Measurements from ENCODE around the gene IRF6. TPM values are rescaled to one million over a fixed set of nuclear protein-coding genes. Genes with fewer than 3 reads are reported as not detected.

Gene IRF6
- total and polyA plus RNA-seq, 5 donors from 2014 or later = 0.21 to 1.9 (median 0.86) TPM

DNA sequence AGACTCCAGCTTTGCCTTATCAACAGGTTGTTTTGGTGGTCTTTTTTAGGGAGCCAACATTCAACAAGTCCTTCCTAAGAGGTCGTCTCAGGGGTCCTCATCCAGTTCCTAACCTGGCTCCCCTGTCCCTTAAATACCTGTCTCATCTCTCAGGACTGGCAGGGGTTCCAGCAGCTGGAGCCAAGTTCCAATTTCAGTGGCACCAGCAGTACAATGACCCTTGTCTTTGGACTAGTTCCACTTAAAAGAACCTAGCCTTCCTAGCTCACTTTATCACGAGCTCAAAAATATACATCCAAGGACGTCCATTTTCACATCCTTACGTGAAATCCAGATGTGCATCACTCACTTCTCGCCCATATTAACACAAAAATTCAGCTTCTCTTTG is 68.8 kb downstream of the IRF6 start:
- no peaks in the 10 kb centered on the region for H3K36me3 ChIP-seq (ENCODE audit: control insufficient read depth, insufficient read depth, low read length)
- peaks cover 6% of the 10 kb centered on the region for H3K4me1 ChIP-seq (ENCODE audit: control insufficient read depth, insufficient read depth, low read length, poor library complexity, severe bottlenecking)
- Mint-ChIP-seq H3K9me3 (peaks cover 0 to 3% (median 0%) of the 10 kb centered on the region in 7 donors), H3K27me3 (no peaks in the 10 kb centered on the region), H3K36me3 (no peaks in the 10 kb centered on the region), H3K4me3 (no peak overlapping the region), H3K27ac (no peak overlapping the region), H3K4me1 (peaks cover under 1 to 8% (median 8%) of the 10 kb centered on the region in 4 donors)
- no peaks in the 10 kb centered on the region for H3K9me3 ChIP-seq (ENCODE audit: control insufficient read depth in 2 of 2, low read length in 2 of 2)
- no peaks in the 10 kb centered on the region for H3K27me3 ChIP-seq (ENCODE audit: control insufficient read depth, insufficient read depth, low read length)
- DNase-seq = no peak
- H3K27ac ChIP-seq (ENCODE audit: insufficient read depth, low read length, poor library complexity, severe bottlenecking) = no peak overlapping the region
- H3K4me3 ChIP-seq (ENCODE audit: low read depth, low read length) = no peak overlapping the region
- no peak for ATAC-seq (ENCODE audit: low read depth in 2 of 2)

DNA sequence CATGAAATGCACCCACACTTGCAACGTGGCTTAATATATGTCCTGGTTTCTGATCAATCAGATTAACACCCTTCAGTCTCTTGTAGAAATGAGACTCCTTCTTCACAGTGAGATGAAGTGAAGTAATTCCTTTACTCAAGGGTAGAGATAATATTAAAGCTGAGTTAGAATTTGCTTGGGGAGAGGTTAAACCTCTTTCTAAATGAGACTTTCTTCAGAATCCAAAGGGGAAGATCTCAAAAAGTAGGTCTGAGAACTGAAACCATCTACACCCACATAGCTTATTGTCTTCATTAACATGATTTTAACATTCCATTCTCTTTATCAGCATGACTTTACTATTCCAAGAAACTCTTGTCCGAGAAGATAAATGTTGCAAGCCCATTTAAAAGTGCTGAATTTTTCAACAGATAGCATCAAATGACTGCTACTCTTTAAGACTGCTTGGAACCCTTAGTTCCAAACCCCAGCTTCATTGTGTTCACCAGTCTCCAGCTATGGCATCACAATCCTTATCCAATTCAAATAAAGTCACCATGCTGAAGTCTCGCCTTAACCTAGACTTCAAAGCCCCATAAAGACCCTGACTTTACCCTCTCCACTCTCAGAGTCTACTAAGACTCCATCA is 69.3 kb downstream of the IRF6 start:
- Mint-ChIP-seq H3K36me3 (no peaks in the 10 kb centered on the region), H3K4me1 (peaks cover 0 to 4% (median 3%) of the 10 kb centered on the region in 4 donors), H3K27ac (no peak overlapping the region), H3K9me3 (peaks cover 0 to 3% (median 0%) of the 10 kb centered on the region in 7 donors), H3K4me3 (no peak overlapping the region), H3K27me3 (no peaks in the 10 kb centered on the region)
- H3K36me3 ChIP-seq (ENCODE audit: control insufficient read depth, insufficient read depth, low read length) = no peaks in the 10 kb centered on the region
- no peaks in the 10 kb centered on the region for H3K27me3 ChIP-seq (ENCODE audit: control insufficient read depth, insufficient read depth, low read length)
- DNase-seq (no peak), ATAC-seq (ENCODE audit: low read depth in 2 of 2) (no peak)
- no peaks in the 10 kb centered on the region for H3K9me3 ChIP-seq (ENCODE audit: control insufficient read depth in 2 of 2, low read length in 2 of 2)
- no peak overlapping the region for H3K27ac ChIP-seq (ENCODE audit: insufficient read depth, low read length, poor library complexity, severe bottlenecking)
- no peak overlapping the region for H3K4me3 ChIP-seq (ENCODE audit: low read depth, low read length)
- peaks cover 2% of the 10 kb centered on the region for H3K4me1 ChIP-seq (ENCODE audit: control insufficient read depth, insufficient read depth, low read length, poor library complexity, severe bottlenecking)

Other genes with a start within 250 kb of the IRF6 start
- not detected for gene CAMK1G, start 222.4 kb downstream of the IRF6 start, total RNA-seq
- not detected for gene CAMK1G, start 222.4 kb downstream of the IRF6 start, polyA plus RNA-seq
- gene LAMB3, start 153.7 kb downstream of the IRF6 start, total RNA-seq = 0.96 TPM
- under 1 TPM in 3 of 4 donors, not detected in 1; 0.24 to 0.74 (median 0.54) TPM for gene LAMB3, start 153.7 kb downstream of the IRF6 start, polyA plus RNA-seq
- not detected for gene G0S2, start 130.7 kb downstream of the IRF6 start, total RNA-seq
- gene G0S2, start 130.7 kb downstream of the IRF6 start, polyA plus RNA-seq = under 1 TPM in 1 of 4 donors, not detected in 3; 0.48 TPM
- 0.47 TPM for gene HSD11B1, start 101.3 kb downstream of the IRF6 start, total RNA-seq
- gene HSD11B1, start 101.3 kb downstream of the IRF6 start, polyA plus RNA-seq = under 1 TPM; 0.38 to 0.74 (median 0.64) TPM
- gene TRAF3IP3, start 50.1 kb downstream of the IRF6 start, total RNA-seq = 470 TPM
- 100 to 1,000 TPM; 450 to 594 (median 504) TPM for gene TRAF3IP3, start 50.1 kb downstream of the IRF6 start, polyA plus RNA-seq
- 0.27 TPM for gene C1orf74, start 21.6 kb downstream of the IRF6 start, total RNA-seq
- gene C1orf74, start 21.6 kb downstream of the IRF6 start, polyA plus RNA-seq = under 1 TPM; 0.07 to 0.56 (median 0.30) TPM
- 7.4 TPM for gene UTP25, start 21.8 kb upstream of the IRF6 start, total RNA-seq
- gene UTP25, start 21.8 kb upstream of the IRF6 start, polyA plus RNA-seq = 1 to 10 TPM; 2.4 to 4.3 (median 3.1) TPM
- gene SYT14, start 132.1 kb upstream of the IRF6 start, total RNA-seq = not detected
- not detected for gene SYT14, start 132.1 kb upstream of the IRF6 start, polyA plus RNA-seq

All from CD4-positive, CD25-positive, alpha-beta regulatory T cell (primary cell).